Caki2 (cell line): ENCODE data around the gene RAB7A. TPM values are rescaled to one million over a fixed set of nuclear protein-coding genes. Genes with fewer than 3 reads are reported as not detected.
"Not testable (repeated sequence)": the region's sequence is repeated elsewhere in the genome, so short reads cannot be mapped to it uniquely, and the experiment has no call there.

Experiments used
- DNase-seq: peaks from one replicate; pipeline ENCODE4 v3.0.0-alpha.2; 2015; ENCODE audit warnings: low read depth
- in situ Hi-C: cut with HindIII; loops from 2 replicates; pipeline ENCODE4 v1.10.0; 2016; ENCODE audit warnings: low sequenced_read_pairs, low pct_unique_long_range_greater_than_20kb, mixed read lengths
- total RNA-seq: library from RNA; depleted of rRNA; stranded (reverse); fragments of >200 nt; shearing (Covaris generic); gene quantifications from 2 replicates; pipeline ENCODE4 v1.2.3, GENCODE V29; 2014; ENCODE audit warnings: low replicate concordance

RAB7A gene
- total RNA-seq, 1 experiment from 2014 or later = 96.1 TPM

- DNase-seq, in situ Hi-C loops: not testable (repeated sequence)
These were observed 104.1 kb downstream of the RAB7A start for GRCh38 chr3:128829925-128830625.

GRCh38 chr3:128830762-128831161 lies 104.8 kb downstream of the RAB7A start:
- in situ Hi-C loops, DNase-seq: not testable (repeated sequence)

- DNase-seq, in situ Hi-C loops: not testable (repeated sequence)
These were observed 107.0 kb downstream of the RAB7A start for GRCh38 chr3:128832979-128833378.

GRCh38 chr3:128835096-128835495 lies 109.1 kb downstream of the RAB7A start:
- in situ Hi-C loops = no loop called here
- no peak for DNase-seq

GRCh38 chr3:128841926-128842920 lies 116.2 kb downstream of the RAB7A start:
- in situ Hi-C loops = no loop called here
- DNase-seq = no peak

- no peak for DNase-seq
- in situ Hi-C loops = no loop called here
These were observed 118.5 kb downstream of the RAB7A start for GRCh38 chr3:128844502-128844901.

- no peak for DNase-seq
- in situ Hi-C loops = no loop called here
These were observed 119.3 kb downstream of the RAB7A start for GRCh38 chr3:128845119-128845777.

- in situ Hi-C loops = no loop called here
- DNase-seq = no peak
These were observed 119.9 kb downstream of the RAB7A start for GRCh38 chr3:128845778-128846485.

GRCh38 chr3:128846486-128846891 lies 120.5 kb downstream of the RAB7A start:
- in situ Hi-C loops = no loop called here

GRCh38 chr3:128847666-128848370 lies 121.8 kb downstream of the RAB7A start:
- in situ Hi-C loops = no loop called here
- no peak for DNase-seq

More at GRCh38 chr3:128846486-128846891, 120.5 kb downstream of the RAB7A start:
- DNase-seq = no peak

GRCh38 chr3:128848936-128849335 lies 123.0 kb downstream of the RAB7A start:
- no peak for DNase-seq
- in situ Hi-C loops = no loop called here

GRCh38 chr3:128849911-128850455 lies 124.0 kb downstream of the RAB7A start:
- in situ Hi-C loops = no loop called here
- no peak for DNase-seq

- in situ Hi-C loops = no loop called here
- no peak for DNase-seq
These were observed 124.6 kb downstream of the RAB7A start for GRCh38 chr3:128850544-128850943.

- DNase-seq = no peak
- in situ Hi-C loops = no loop called here
These were observed 125.6 kb downstream of the RAB7A start for GRCh38 chr3:128851601-128852000.

GRCh38 chr3:128853826-128854225 lies 127.8 kb downstream of the RAB7A start:
- DNase-seq = no peak
- in situ Hi-C loops = no loop called here

- in situ Hi-C loops = no loop called here
- DNase-seq = peak; percentile 19
These were observed 128.5 kb downstream of the RAB7A start for GRCh38 chr3:128854475-128854874.

- no peak for DNase-seq
- in situ Hi-C loops = no loop called here
These were observed 129.6 kb downstream of the RAB7A start for GRCh38 chr3:128855569-128855968.
